DND-41 (cell line): ENCODE measurements around the gene SLC1A3.

Experiments used
- ATAC-seq: fragments of 200-7000 bp; cut with Tn5 transposase; 3 replicates; pipeline ENCODE4 v1.9.1; 2021; ENCODE audit warnings: low read depth; ENCODE audit not compliant: insufficient read depth
- DNase-seq: peaks from one replicate; pipeline ENCODE4 v3.0.0-alpha.2; 2020
- H2AFZ ChIP-seq: 2 replicates; pipeline ENCODE4 v1.6.0; 2012; ENCODE audit warnings: low read depth, low read length
- H3K27ac ChIP-seq: 2 replicates; pipeline ENCODE4 v1.5.1; 2012; ENCODE audit warnings: low read length, inconsistent platforms
- H3K27me3 ChIP-seq: fragments of 200-600 bp; sonication (generic); 2 replicates; pipeline ENCODE4 v1.6.0; 2012; ENCODE audit warnings: low read length, mild to moderate bottlenecking, inconsistent platforms; ENCODE audit not compliant: insufficient read depth, poor library complexity
- H3K36me3 ChIP-seq: 2 replicates; pipeline ENCODE4 v1.5.1; 2012; ENCODE audit warnings: low read length, inconsistent platforms; ENCODE audit not compliant: insufficient read depth
- H3K4me1 ChIP-seq: 2 replicates; pipeline ENCODE4 v1.5.1; 2012; ENCODE audit warnings: mild to moderate bottlenecking, low read length; ENCODE audit not compliant: insufficient read depth
- H3K4me2 ChIP-seq: 2 replicates; pipeline ENCODE4 v1.6.0; 2012; ENCODE audit warnings: mild to moderate bottlenecking, moderate library complexity, low read length, inconsistent platforms; ENCODE audit not compliant: insufficient read depth
- H3K4me3 ChIP-seq, 2 experiments: fragments of 200-600 bp in 1 of 2; shearing (Covaris generic) in 1 of 2; 2 replicates each; pipeline ENCODE4 v1.5.1; 2012 to 2016; ENCODE audit warnings: inconsistent platforms in 2 of 2, low read length in 2 of 2, mild to moderate bottlenecking in 2 of 2, low read depth in 1 of 2, moderate library complexity in 1 of 2
- H3K79me2 ChIP-seq: 2 replicates; pipeline ENCODE4 v1.6.0; 2012; ENCODE audit warnings: low read length, inconsistent platforms; ENCODE audit not compliant: insufficient read depth
- H3K9ac ChIP-seq: 2 replicates; pipeline ENCODE4 v1.6.0; 2012; ENCODE audit warnings: low read depth, mild to moderate bottlenecking, inconsistent platforms, low read length, moderate library complexity
- H3K9me3 ChIP-seq: 2 replicates; pipeline ENCODE4 v1.5.1; 2012; ENCODE audit warnings: low read length, moderate library complexity, mild to moderate bottlenecking, inconsistent platforms; ENCODE audit not compliant: insufficient read depth, severe bottlenecking
- H4K20me1 ChIP-seq: 2 replicates; pipeline ENCODE4 v1.6.0; 2012; ENCODE audit warnings: low read length; ENCODE audit not compliant: insufficient read depth
- CTCF ChIP-seq: IDR thresholded peaks from 2 replicates; pipeline ENCODE4 v1.5.1; 2012; ENCODE audit warnings: borderline replicate concordance, low read length, moderate library complexity, mild to moderate bottlenecking; ENCODE audit not compliant: poor library complexity, severe bottlenecking; ENCODE audit errors: extremely low read depth
- EZH2 ChIP-seq: IDR thresholded peaks from 3 replicates; pipeline ENCODE4 v1.6.1; 2012; ENCODE audit warnings: borderline replicate concordance, low read depth, mild to moderate bottlenecking, moderate library complexity, low read length, inconsistent platforms; ENCODE audit not compliant: severe bottlenecking

SLC1A3 gene

GRCh38 chr5:36638056-36638455 is 31.6 kb downstream of the SLC1A3 start:
- H3K27me3 ChIP-seq = peaks cover 11% of the 10 kb centered on the region
- TF ChIP-seq EZH2 (no peak), CTCF (no peak)
- no peak overlapping the region for H3K4me2 ChIP-seq
- H3K79me2 ChIP-seq = no peaks in the 10 kb centered on the region
- no peak for DNase-seq
- H3K9me3 ChIP-seq = no peaks in the 10 kb centered on the region
- no peak overlapping the region for H3K27ac ChIP-seq
- no peaks in the 10 kb centered on the region for H4K20me1 ChIP-seq
- no peaks in the 10 kb centered on the region for H3K4me1 ChIP-seq
- ATAC-seq = no peak
- H3K36me3 ChIP-seq = no peaks in the 10 kb centered on the region
- H2AFZ ChIP-seq = no peak overlapping the region
- no peak overlapping the region for H3K9ac ChIP-seq
- H3K4me3 ChIP-seq = no peak overlapping the region

GRCh38 chr5:36640949-36641348 is 34.5 kb downstream of the SLC1A3 start:
- Histone ChIP-seq H3K27me3 (peaks cover 12% of the 10 kb centered on the region), H3K4me2 (no peak overlapping the region), H3K79me2 (no peaks in the 10 kb centered on the region), H4K20me1 (no peaks in the 10 kb centered on the region), H3K9ac (no peak overlapping the region), H3K4me1 (no peaks in the 10 kb centered on the region), H3K4me3 (no peak overlapping the region), H2AFZ (no peak overlapping the region), H3K9me3 (no peaks in the 10 kb centered on the region), H3K36me3 (no peaks in the 10 kb centered on the region), H3K27ac (no peak overlapping the region)
- ATAC-seq (no peak), DNase-seq (no peak)
- TF ChIP-seq CTCF = no peak
- no peak for TF ChIP-seq EZH2

- no peak for TF ChIP-seq EZH2
- TF ChIP-seq CTCF = no peak
- DNase-seq (no peak), ATAC-seq (no peak)
- H3K27me3 ChIP-seq = peaks cover 12% of the 10 kb centered on the region
- H3K27ac ChIP-seq = no peak overlapping the region
- no peak overlapping the region for H2AFZ ChIP-seq
- no peaks in the 10 kb centered on the region for H3K4me1 ChIP-seq
- no peaks in the 10 kb centered on the region for H3K36me3 ChIP-seq
- H3K9me3 ChIP-seq = no peaks in the 10 kb centered on the region
- H3K4me3 ChIP-seq = no peak overlapping the region
- no peaks in the 10 kb centered on the region for H3K79me2 ChIP-seq
- no peak overlapping the region for H3K4me2 ChIP-seq
- no peak overlapping the region for H3K9ac ChIP-seq
- no peaks in the 10 kb centered on the region for H4K20me1 ChIP-seq
Measured at GRCh38 chr5:36641431-36641830, 35.0 kb downstream of the SLC1A3 start.

- no peaks in the 10 kb centered on the region for H3K36me3 ChIP-seq
- no peak for DNase-seq
- no peak overlapping the region for H3K4me3 ChIP-seq
- no peaks in the 10 kb centered on the region for H3K4me1 ChIP-seq
- ATAC-seq = no peak
- no peaks in the 10 kb centered on the region for H3K9me3 ChIP-seq
- no peak overlapping the region for H3K27ac ChIP-seq
- TF ChIP-seq EZH2 (no peak), CTCF (no peak)
- H3K4me2 ChIP-seq = no peak overlapping the region
- H4K20me1 ChIP-seq = no peaks in the 10 kb centered on the region
- H3K9ac ChIP-seq = no peak overlapping the region
- peaks cover 8% of the 10 kb centered on the region for H3K27me3 ChIP-seq
- H3K79me2 ChIP-seq = no peaks in the 10 kb centered on the region
- no peak overlapping the region for H2AFZ ChIP-seq
Measured at GRCh38 chr5:36642089-36642488, 35.7 kb downstream of the SLC1A3 start.
